Endothelial cell of umbilical vein (primary cell): ENCODE results near the gene IL20. TPM values are rescaled to one million over a fixed set of nuclear protein-coding genes. Genes with fewer than 3 reads are reported as not detected.

Experiments
- BruUV-seq: library from RNA; stranded (reverse); fragments of 400-500 nt; replicated peaks from 2 replicates; lab custom pipeline; 2021; lab: Mats Ljungman, UMichigan
- CTCF ChIA-PET: fragments of 300-600, 350-600 bp; sonication (Branson Sonifier 250); formaldehyde crosslinking; loops from one replicate; lab custom pipeline; 2021; ENCODE audit warnings: antibody characterized with exemption, inconsistent platforms; lab: Charles Lee
- POLR2A ChIA-PET: fragments of 300-600, 350-600 bp; sonication (Branson Sonifier 250); formaldehyde crosslinking; loops from one replicate; lab custom pipeline; 2021; ENCODE audit warnings: antibody characterized with exemption, inconsistent platforms; lab: Charles Lee
- DNase-seq: peaks from one replicate; pipeline ENCODE4 v3.0.0-alpha.2; 2011; ENCODE audit warnings: low read depth, low spot score
- FAIRE-seq: peaks from 2 replicates; lab custom pipeline; 2011; peaks lifted over from hg19 to GRCh38; lab: Jason Lieb, UNC
- H2AFZ ChIP-seq: 2 replicates; pipeline ENCODE4 v1.6.0; 2012; ENCODE audit warnings: low read depth, low read length, control low read depth, inconsistent platforms
- H3K27ac ChIP-seq: 2 replicates; pipeline ENCODE4 v1.5.1; 2011; ENCODE audit warnings: low read depth, mild to moderate bottlenecking, control low read depth, low read length, moderate library complexity; ENCODE audit not compliant: insufficient read depth
- H3K27me3 ChIP-seq, 2 experiments: 2 replicates each; pipeline versions ENCODE4 v1.6.0 to v1.6.1; 2011; ENCODE audit warnings: low read length in 2 of 2, mixed read lengths in 1 of 2; ENCODE audit not compliant: control insufficient read depth in 2 of 2, insufficient read depth in 2 of 2
- H3K36me3 ChIP-seq, 2 experiments: 2 replicates in 1 of 2; 3 replicates in 1 of 2; pipeline ENCODE4 v1.5.1; 2011; ENCODE audit warnings: low read length in 2 of 2, mild to moderate bottlenecking in 1 of 2, moderate library complexity in 1 of 2; ENCODE audit not compliant: control insufficient read depth in 2 of 2, insufficient read depth in 2 of 2; ENCODE audit errors: extremely low read depth in 1 of 2
- H3K4me1 ChIP-seq: 3 replicates; pipeline ENCODE4 v1.5.1; 2011; ENCODE audit warnings: mild to moderate bottlenecking, low read length; ENCODE audit not compliant: control insufficient read depth, insufficient read depth; ENCODE audit errors: extremely low read depth
- H3K4me2 ChIP-seq: 2 replicates; pipeline ENCODE4 v1.6.1; 2011; ENCODE audit warnings: low read length, control low read depth, mixed read lengths; ENCODE audit not compliant: insufficient read depth
- H3K4me3 ChIP-seq, 3 experiments: fragments of 200-600 bp in 1 of 3; sonication (generic), shearing (Covaris generic) in 1 of 3; replicated peaks in 1 of 3; 2 replicates each; pipeline ENCODE4 v1.5.1; 2011 to 2016; ENCODE audit warnings: control low read depth in 3 of 3, low read length in 3 of 3, mild to moderate bottlenecking in 2 of 3, inconsistent platforms in 1 of 3, low read depth in 1 of 3, moderate library complexity in 1 of 3; ENCODE audit not compliant: insufficient read depth in 1 of 3
- H3K79me2 ChIP-seq: 2 replicates; pipeline ENCODE4 v1.6.0; 2012; ENCODE audit warnings: low read length, inconsistent platforms; ENCODE audit not compliant: control insufficient read depth, insufficient read depth
- H3K9ac ChIP-seq: replicated peaks from 2 replicates; pipeline ENCODE3; 2011; ENCODE audit warnings: low read length, control low read depth; ENCODE audit not compliant: insufficient read depth; ENCODE audit errors: extremely low read depth
- H3K9me1 ChIP-seq: replicated peaks from 3 replicates; pipeline ENCODE4 v1.6.0; 2011; ENCODE audit warnings: mild to moderate bottlenecking, low read length; ENCODE audit not compliant: control insufficient read depth, insufficient read depth; ENCODE audit errors: extremely low read depth
- H3K9me3 ChIP-seq: replicated peaks from 2 replicates; pipeline ENCODE4 v1.5.1; 2012; ENCODE audit warnings: low read length, inconsistent platforms; ENCODE audit not compliant: control insufficient read depth, insufficient read depth
- H4K20me1 ChIP-seq: replicated peaks from 2 replicates; pipeline ENCODE3; 2011; ENCODE audit warnings: mild to moderate bottlenecking, low read length; ENCODE audit not compliant: control insufficient read depth, insufficient read depth; ENCODE audit errors: extremely low read depth
- EZH2 ChIP-seq: IDR thresholded peaks from 2 replicates; pipeline ENCODE4 v1.6.1; 2012; ENCODE audit warnings: borderline replicate concordance, low read depth, mild to moderate bottlenecking, moderate library complexity, low read length, inconsistent platforms; ENCODE audit not compliant: severe bottlenecking
- FOS ChIP-seq: IDR thresholded peaks from 2 replicates; pipeline ENCODE4 v1.6.1; 2011; ENCODE audit warnings: mild to moderate bottlenecking, low read length, moderate library complexity, borderline replicate concordance; ENCODE audit not compliant: insufficient read depth
- GATA2 ChIP-seq: IDR thresholded peaks from 2 replicates; pipeline ENCODE4 v1.7.0; 2011; ENCODE audit warnings: low read depth, mild to moderate bottlenecking, moderate library complexity, mixed read lengths, low read length; ENCODE audit not compliant: insufficient read length, insufficient read depth
- JUN ChIP-seq: IDR thresholded peaks from 2 replicates; pipeline ENCODE4 v1.6.1; 2011; ENCODE audit warnings: borderline replicate concordance, low read depth; ENCODE audit not compliant: insufficient read length, insufficient read depth
- MYC ChIP-seq: IDR thresholded peaks from one replicate; pipeline ENCODE4 v1.6.1; 2011; ENCODE audit warnings: mild to moderate bottlenecking, low read depth, low read length
- POLR2A ChIP-seq: IDR thresholded peaks from 2 replicates; pipeline ENCODE4 v1.6.1; 2012; ENCODE audit warnings: low read depth, mild to moderate bottlenecking, control low read depth, low read length
- POLR2AphosphoS5 ChIP-seq: IDR thresholded peaks from 2 replicates; pipeline ENCODE4 v1.6.1; 2012; ENCODE audit warnings: low read depth, mild to moderate bottlenecking, control low read depth, low read length, moderate library complexity; ENCODE audit not compliant: insufficient read depth
- dilution Hi-C: fragments of 300-500 bp; cut with MboI; formaldehyde crosslinking; loops from one replicate; pipeline ENCODE4 v1.15.0; 2019; ENCODE audit warnings: low sequenced_read_pairs; ENCODE audit not compliant: extremely low pct_ligation_motif_present
- intact Hi-C: fragments of 100-400 bp; cut with micrococcal nuclease; formaldehyde crosslinking; loops from one replicate; pipeline ENCODE4 v1.10.0; 2022
- polyA plus RNA-seq, 4 experiments: library from polyadenylated mRNA; depleted of rRNA in 3 of 4; stranded (reverse) in 3 of 4; unstranded in 1 of 4; fragments of >200 nt; gene quantifications; 2 replicates each; pipeline versions ENCODE4 v1.2.1 to v1.2.3, GENCODE V29; 2011 to 2012; ENCODE audit warnings: missing spikeins in 1 of 4
- total RNA-seq: library from RNA; stranded (reverse); gene quantifications from 2 replicates; pipeline ENCODE4 v1.2.3, GENCODE V29; 2021
- TF ChIP-seq, protein P1 (sequence below), 2 donors: IDR thresholded peaks; 1 replicate in 1 of 2; 2 replicates in 1 of 2; pipeline ENCODE4 v1.5.1; 2011; ENCODE audit warnings: low read length in 2 of 2, mild to moderate bottlenecking in 2 of 2, moderate library complexity in 2 of 2, control low read depth in 1 of 2, inconsistent platforms in 1 of 2, low read depth in 1 of 2; ENCODE audit not compliant: insufficient read depth in 1 of 2; ENCODE audit errors: extremely low read depth in 1 of 2
- TF ChIP-seq, protein P2 (sequence below): IDR thresholded peaks from 2 replicates; pipeline ENCODE4 v1.6.1; 2011; ENCODE audit not compliant: insufficient read depth, insufficient read length

Gene IL20
- total and polyA plus RNA-seq, 2 donors (not counting 3 experiments of a cell fraction or from before 2014, with no cell fraction given): not detected

DNA sequence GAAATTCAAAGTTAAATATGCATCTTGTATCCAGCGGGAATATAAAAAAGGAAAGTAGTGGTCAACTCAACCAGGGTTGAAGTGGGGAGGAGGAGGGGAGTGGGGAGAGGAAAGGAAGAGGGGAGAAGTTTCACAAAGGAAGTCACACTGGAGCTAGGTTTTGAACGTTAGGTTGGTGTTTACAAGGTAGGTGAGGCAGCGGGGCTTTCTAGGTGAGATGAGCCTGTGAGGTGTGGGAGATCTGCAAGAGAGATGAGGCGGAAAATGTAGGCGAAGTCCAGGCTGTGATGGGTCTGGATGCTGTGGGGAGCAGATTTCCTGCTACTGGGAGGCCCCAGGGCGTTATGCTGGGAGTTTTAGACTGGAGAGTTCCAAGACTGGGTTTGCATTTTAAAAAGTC is 36.1 kb upstream of the IL20 start:
- dilution Hi-C loops: no loop called here
- H4K20me1 ChIP-seq: no peaks in the 10 kb centered on the region
- no peaks in the 10 kb centered on the region for H3K79me2 ChIP-seq
- no peak overlapping the region for H3K4me2 ChIP-seq
- POLR2A ChIA-PET: no interaction called here
- peaks cover 3 to 8% of the 10 kb centered on the region in 2 experiments for H3K27me3 ChIP-seq
- no peak for DNase-seq
- H3K9ac ChIP-seq: no peak overlapping the region
- no TSS peak for BruUV-seq
- CTCF ChIA-PET: no interaction called here
- H2AFZ ChIP-seq: no peak overlapping the region
- H3K27ac ChIP-seq: no peak overlapping the region
- H3K36me3 ChIP-seq: no peaks in the 10 kb centered on the region
- H3K9me1 ChIP-seq: no peaks in the 10 kb centered on the region
- H3K4me1 ChIP-seq: peaks cover 3% of the 10 kb centered on the region
- no peaks in the 10 kb centered on the region for H3K9me3 ChIP-seq
- no peak for FAIRE-seq
- TF ChIP-seq POLR2A: no peak
- TF ChIP-seq MYC: no peak
- no peak for TF ChIP-seq JUN
- no peak for TF ChIP-seq FOS
- no peak for TF ChIP-seq GATA2
- TF ChIP-seq, protein P1, sequence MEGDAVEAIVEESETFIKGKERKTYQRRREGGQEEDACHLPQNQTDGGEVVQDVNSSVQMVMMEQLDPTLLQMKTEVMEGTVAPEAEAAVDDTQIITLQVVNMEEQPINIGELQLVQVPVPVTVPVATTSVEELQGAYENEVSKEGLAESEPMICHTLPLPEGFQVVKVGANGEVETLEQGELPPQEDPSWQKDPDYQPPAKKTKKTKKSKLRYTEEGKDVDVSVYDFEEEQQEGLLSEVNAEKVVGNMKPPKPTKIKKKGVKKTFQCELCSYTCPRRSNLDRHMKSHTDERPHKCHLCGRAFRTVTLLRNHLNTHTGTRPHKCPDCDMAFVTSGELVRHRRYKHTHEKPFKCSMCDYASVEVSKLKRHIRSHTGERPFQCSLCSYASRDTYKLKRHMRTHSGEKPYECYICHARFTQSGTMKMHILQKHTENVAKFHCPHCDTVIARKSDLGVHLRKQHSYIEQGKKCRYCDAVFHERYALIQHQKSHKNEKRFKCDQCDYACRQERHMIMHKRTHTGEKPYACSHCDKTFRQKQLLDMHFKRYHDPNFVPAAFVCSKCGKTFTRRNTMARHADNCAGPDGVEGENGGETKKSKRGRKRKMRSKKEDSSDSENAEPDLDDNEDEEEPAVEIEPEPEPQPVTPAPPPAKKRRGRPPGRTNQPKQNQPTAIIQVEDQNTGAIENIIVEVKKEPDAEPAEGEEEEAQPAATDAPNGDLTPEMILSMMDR (IDR thresholded peaks at IDR 0.05; ENCODE audit: extremely low read depth in 1 of 2, insufficient read depth in 1 of 2, low read depth in 1 of 2, low read length in 2 of 2): no peak
- TF ChIP-seq, protein P2, sequence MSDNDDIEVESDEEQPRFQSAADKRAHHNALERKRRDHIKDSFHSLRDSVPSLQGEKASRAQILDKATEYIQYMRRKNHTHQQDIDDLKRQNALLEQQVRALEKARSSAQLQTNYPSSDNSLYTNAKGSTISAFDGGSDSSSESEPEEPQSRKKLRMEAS: no peak
- no peak for TF ChIP-seq POLR2AphosphoS5
- no peak for TF ChIP-seq EZH2
- intact Hi-C loops: no loop called here
- no peak overlapping the region for H3K4me3 ChIP-seq
